Stimulated activated naive B cell treated with anti-CD40 and anti-IgM and Interleukin-4, amounts not matched to agents 10 μg/mL and 1 μg/mL and 100 μg/mL, for 72 hours (primary cell): Measurements from ENCODE around the gene KHNYN.

Experiments
- ATAC-seq, 2 donors: fragments of 150-1000 bp; cut with Tn5 transposase; replicated peaks; 2 replicates each; pipeline ENCODE4 v1.10.0; 2021; ENCODE audit warnings: moderate library complexity in 1 of 2
- DNase-seq: peaks from one replicate; pipeline ENCODE4 v3.0.0; 2021
- H3K27ac Mint-ChIP-seq: one replicate; pipeline ENCODE4 v1.8.0; 2022; ENCODE audit warnings: mild to moderate bottlenecking, mixed read lengths
- H3K27me3 Mint-ChIP-seq, 2 donors: one replicate each; pipeline ENCODE4 v1.8.0; 2022; ENCODE audit warnings: mixed read lengths in 2 of 2
- H3K36me3 Mint-ChIP-seq, 2 donors: one replicate each; pipeline ENCODE4 v1.8.0; 2022; ENCODE audit warnings: mixed read lengths in 2 of 2, mild to moderate bottlenecking in 1 of 2
- H3K4me1 Mint-ChIP-seq, 2 donors: one replicate each; pipeline ENCODE4 v1.8.0; 2022; ENCODE audit warnings: mixed read lengths in 2 of 2, mild to moderate bottlenecking in 1 of 2
- H3K4me3 Mint-ChIP-seq, 2 donors: one replicate each; pipeline ENCODE4 v1.8.0; 2022; ENCODE audit warnings: mild to moderate bottlenecking in 2 of 2, mixed read lengths in 2 of 2, moderate library complexity in 1 of 2
- H3K9me3 Mint-ChIP-seq, 2 donors: one replicate each; pipeline ENCODE4 v1.8.0; 2022; ENCODE audit warnings: mixed read lengths in 2 of 2, mild to moderate bottlenecking in 1 of 2

The KHNYN gene

GRCh38 chr14:24395609-24396582, 33.9 kb upstream of the KHNYN start:
- H3K27me3 Mint-ChIP-seq, result peaks cover 21 to 30% of the 10 kb centered on the region in 2 donors
- peaks cover 9 to 10% of the 10 kb centered on the region in 2 donors for H3K4me1 Mint-ChIP-seq
- H3K36me3 Mint-ChIP-seq, result no peaks in the 10 kb centered on the region
- no peak for DNase-seq
- no peak overlapping the region for H3K4me3 Mint-ChIP-seq
- H3K27ac Mint-ChIP-seq, result no peak overlapping the region
- ATAC-seq, result peak; percentile 59 to 70
- H3K9me3 Mint-ChIP-seq, result no peaks in the 10 kb centered on the region

DNA sequence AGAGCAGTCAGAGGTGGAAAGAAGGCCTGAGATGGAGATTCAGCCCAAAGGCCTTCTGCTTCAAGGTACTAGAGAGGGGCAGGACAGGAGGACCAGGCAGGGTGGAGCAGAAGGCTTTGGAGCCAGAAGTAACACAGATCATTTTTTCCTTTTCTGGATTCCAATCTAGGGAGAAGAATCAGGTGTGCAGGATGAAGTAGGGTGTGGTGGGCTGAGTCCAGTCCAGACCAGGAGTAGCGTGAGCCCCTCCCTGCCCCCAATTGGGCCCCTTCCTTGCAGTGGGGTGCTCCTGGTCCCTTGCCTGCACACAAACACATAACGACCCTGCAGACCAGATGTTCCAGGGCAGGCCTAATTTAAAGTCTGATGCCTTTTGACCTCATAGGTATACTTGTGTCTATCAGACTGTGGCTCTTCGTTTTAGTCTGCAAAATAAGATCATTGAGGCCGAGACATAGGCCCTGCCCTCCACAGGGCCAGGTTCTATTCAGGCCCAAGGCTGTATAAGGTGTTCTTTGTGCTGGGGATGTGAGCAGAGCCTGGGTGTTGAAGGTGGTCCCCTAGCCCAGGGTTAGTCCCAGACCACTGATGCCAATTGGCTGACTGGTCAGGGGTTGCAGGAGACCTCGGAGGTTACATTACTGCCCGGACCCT, 32.0 kb upstream of the KHNYN start:
- H3K36me3 Mint-ChIP-seq, result no peaks in the 10 kb centered on the region
- H3K4me1 Mint-ChIP-seq, result peaks cover 9% of the 10 kb centered on the region in 2 donors
- no peak for ATAC-seq
- H3K4me3 Mint-ChIP-seq, result no peak overlapping the region
- H3K27ac Mint-ChIP-seq, result no peak overlapping the region
- H3K9me3 Mint-ChIP-seq, result no peaks in the 10 kb centered on the region
- H3K27me3 Mint-ChIP-seq, result peaks cover 18 to 32% of the 10 kb centered on the region in 2 donors
- DNase-seq, result no peak

DNA sequence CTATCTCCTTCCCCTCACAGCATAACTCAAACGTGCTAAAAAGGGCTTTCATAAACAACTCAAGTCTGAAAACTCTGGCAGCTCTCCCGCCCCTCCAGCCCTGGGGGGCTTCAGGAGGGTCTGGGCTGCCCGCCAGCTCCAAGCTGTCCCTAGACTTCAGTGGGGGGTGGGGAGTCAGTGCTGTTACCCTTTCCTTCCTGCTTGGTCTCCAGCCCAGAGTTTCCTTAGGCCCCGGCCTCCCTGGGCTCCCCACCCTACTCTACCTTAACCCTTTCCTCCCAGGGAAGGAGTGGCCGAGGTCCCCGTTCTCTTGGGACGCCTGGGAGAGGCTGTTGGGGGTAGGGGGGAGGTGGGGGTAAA, 31.5 kb upstream of the KHNYN start:
- H3K36me3 Mint-ChIP-seq, result no peaks in the 10 kb centered on the region
- no peak for ATAC-seq
- H3K9me3 Mint-ChIP-seq, result no peaks in the 10 kb centered on the region
- H3K4me1 Mint-ChIP-seq, result peaks cover 9% of the 10 kb centered on the region in 2 donors
- H3K4me3 Mint-ChIP-seq, result no peak overlapping the region
- DNase-seq, result no peak
- H3K27ac Mint-ChIP-seq, result no peak overlapping the region
- peaks cover 18 to 32% of the 10 kb centered on the region in 2 donors for H3K27me3 Mint-ChIP-seq

DNA sequence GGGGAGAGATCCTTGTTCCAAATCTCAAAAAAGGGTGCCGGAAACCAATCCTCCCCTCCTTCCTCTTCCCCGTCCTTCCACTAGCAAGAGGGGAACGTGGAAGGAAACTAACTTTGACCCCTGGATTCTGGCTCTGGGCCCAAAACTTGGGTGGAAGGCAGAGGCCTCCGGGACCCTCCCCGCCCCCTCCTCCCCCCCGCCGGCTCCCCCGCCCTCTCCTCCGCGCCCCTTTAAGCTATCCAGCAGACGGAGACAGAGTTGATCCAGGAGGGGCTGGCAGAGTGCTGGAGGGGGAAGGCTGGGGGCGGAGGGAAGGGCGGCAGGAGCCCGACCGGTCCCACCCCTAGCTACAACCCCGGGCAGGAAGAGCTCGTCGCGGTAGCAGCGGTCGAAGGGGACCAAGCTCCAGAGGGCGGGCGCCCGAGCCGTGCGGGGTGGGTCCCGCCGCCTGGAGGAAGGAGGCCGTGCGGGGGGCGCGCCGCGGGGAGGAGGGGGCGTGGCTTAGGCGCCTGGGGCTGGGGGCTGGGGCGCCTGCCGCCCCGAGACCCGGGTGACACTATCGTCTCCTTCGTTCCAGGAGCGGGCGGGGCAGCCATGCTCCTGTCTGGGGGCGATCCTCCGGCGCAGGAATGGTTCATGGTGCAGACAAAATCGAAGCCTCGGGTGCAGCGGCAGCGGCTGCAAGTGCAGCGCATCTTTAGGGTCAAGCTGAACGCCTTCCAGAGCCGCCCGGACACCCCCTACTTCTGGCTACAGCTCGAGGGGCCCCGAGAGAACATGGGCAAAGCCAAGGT, 30.9 kb upstream of the KHNYN start, which contains the start of gene NYNRIN:
Gene NYNRIN (plus strand): TSS at position 351 of the 794 bp plus-strand sequence. CDS start 244 bp downstream, at position 595.
- peak; percentile 74 to 79 for ATAC-seq
- no peak for DNase-seq
- Mint-ChIP-seq H3K4me3 (peak within 1 kb of the TSS; percentile 79 to 83), H3K36me3 (no peaks in the 10 kb centered on the region), H3K9me3 (no peaks in the 10 kb centered on the region), H3K27me3 (peaks cover 18 to 36% of the 10 kb centered on the region in 2 donors), H3K4me1 (peaks cover 9% of the 10 kb centered on the region in 2 donors), H3K27ac (peak within 1 kb of the TSS; percentile 78)

DNA sequence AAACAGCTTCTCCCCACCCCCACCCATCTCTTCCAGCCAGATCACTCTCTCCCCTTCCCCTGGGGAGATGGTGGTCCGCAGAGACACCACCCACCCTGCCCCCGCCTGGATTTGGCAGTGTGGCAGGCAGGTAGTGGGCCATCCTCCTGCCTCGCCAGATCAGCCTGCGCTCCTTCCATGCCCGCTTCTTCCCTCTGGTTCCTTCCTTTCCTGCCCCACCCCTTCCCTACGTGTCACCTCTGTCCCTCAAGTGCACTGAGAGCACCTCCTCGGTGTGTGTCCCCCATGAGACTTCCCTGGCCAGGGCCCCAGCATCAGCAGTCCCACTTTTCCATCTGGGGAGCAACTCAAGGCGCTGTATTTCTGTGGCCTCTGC, 30.3 kb upstream of the KHNYN start:
- peak overlapping the region; percentile 79 to 83 for H3K4me3 Mint-ChIP-seq
- DNase-seq (no peak), ATAC-seq (peak; percentile 13 to 15)
- H3K27ac Mint-ChIP-seq, result peak overlapping the region; percentile 78
- H3K27me3 Mint-ChIP-seq, result peaks cover 21 to 42% of the 10 kb centered on the region in 2 donors
- no peaks in the 10 kb centered on the region for H3K9me3 Mint-ChIP-seq
- H3K36me3 Mint-ChIP-seq, result no peaks in the 10 kb centered on the region
- H3K4me1 Mint-ChIP-seq, result peaks cover 9% of the 10 kb centered on the region in 2 donors

DNA sequence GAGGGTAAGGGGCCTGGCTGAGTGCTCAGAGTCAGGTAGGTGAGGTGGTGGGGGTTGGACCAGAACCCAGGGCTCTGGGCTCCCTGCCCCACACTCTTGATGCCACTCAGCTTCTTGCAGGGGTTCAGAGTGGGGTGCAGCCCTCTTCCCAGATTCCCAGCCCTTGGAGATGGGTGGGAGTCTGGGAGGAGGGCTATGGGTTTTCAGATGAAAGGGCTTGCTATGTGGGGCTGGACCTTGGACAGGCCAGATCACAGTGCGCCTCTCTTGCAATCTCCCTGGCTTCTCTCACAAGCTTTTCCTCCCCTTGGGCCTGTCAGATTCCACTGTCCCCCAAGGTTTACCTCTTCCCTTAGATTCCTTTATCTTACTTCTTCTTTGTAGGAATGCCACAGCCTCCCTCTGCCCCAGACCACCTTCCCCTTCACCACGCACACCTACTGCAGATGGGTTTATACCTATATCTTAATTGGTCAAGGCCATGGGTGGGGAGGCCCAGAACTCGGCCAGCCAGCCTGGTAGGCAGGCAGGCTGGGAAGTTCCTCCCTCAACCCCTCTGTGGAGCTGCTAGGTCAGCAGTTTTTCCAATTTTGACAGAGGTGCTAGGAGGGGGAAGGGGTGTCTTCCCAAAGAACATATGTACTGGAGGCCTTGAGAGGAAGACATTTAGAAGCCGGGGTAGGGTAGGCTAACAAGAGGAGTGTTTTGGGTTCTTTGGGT, 29.6 kb upstream of the KHNYN start:
- ATAC-seq, result no peak
- Mint-ChIP-seq H3K27me3 (peaks cover 24 to 44% of the 10 kb centered on the region in 2 donors), H3K27ac (no peak overlapping the region), H3K4me1 (peaks cover 9% of the 10 kb centered on the region in 2 donors), H3K4me3 (peak overlapping the region; percentile 79 to 83), H3K36me3 (no peaks in the 10 kb centered on the region), H3K9me3 (no peaks in the 10 kb centered on the region)
- no peak for DNase-seq

GRCh38 chr14:24401810-24402702, 27.7 kb upstream of the KHNYN start:
- H3K36me3 Mint-ChIP-seq, result no peaks in the 10 kb centered on the region
- no peak for DNase-seq
- peaks cover 4 to 9% of the 10 kb centered on the region in 2 donors for H3K4me1 Mint-ChIP-seq
- H3K9me3 Mint-ChIP-seq, result no peaks in the 10 kb centered on the region
- H3K27me3 Mint-ChIP-seq, result peaks cover 32 to 53% of the 10 kb centered on the region in 2 donors
- no peak overlapping the region for H3K27ac Mint-ChIP-seq
- ATAC-seq, result no peak
- H3K4me3 Mint-ChIP-seq, result no peak overlapping the region

DNA sequence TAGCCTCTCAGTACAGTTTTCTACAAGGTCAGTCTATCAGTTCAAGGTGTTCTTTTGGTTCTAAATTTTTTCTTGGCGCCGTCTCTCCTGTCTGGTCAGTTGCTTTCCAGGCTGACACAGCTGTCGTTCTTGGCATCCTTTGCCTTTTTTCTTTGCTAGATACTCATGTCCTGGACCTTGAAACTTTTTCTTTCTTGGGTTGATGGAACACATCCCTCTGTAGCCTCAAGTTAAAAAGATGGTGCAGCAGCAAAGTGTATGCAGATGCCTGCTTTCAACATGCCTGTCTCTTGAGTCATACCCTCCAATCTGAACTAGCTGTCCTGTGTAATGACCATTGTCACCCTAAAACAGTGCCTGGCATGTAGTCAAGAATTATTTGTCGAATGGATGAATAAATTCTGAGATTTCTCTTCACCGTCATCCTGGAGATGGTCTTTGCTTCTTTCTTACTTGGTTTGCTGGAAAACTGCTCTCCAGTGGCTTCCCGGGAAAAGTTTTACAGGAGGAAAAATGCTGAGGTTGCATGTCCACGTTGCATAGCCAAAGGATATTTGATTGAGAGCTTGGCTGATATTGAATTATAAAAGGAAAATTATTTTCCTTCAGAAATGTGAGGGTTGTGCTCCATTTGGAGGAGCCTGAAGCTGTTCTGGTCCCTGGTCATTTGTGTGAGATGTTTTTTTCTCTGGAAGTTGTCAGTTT, 26.3 kb upstream of the KHNYN start:
- Mint-ChIP-seq H3K27ac (no peak overlapping the region), H3K27me3 (peaks cover 32 to 53% of the 10 kb centered on the region in 2 donors), H3K4me1 (peaks cover 4 to 9% of the 10 kb centered on the region in 2 donors), H3K4me3 (no peak overlapping the region), H3K36me3 (no peaks in the 10 kb centered on the region), H3K9me3 (no peaks in the 10 kb centered on the region)
- no peak for DNase-seq
- no peak for ATAC-seq

- Mint-ChIP-seq H3K36me3 (no peaks in the 10 kb centered on the region), H3K4me3 (no peak overlapping the region), H3K9me3 (no peaks in the 10 kb centered on the region), H3K4me1 (peaks cover 0 to 1% of the 10 kb centered on the region in 2 donors), H3K27me3 (peaks cover 26 to 46% of the 10 kb centered on the region in 2 donors), H3K27ac (no peak overlapping the region)
- ATAC-seq, result no peak
- no peak for DNase-seq
These were observed 24.9 kb upstream of the KHNYN start for GRCh38 chr14:24404814-24405213.

- ATAC-seq, result no peak
These were observed 23.3 kb upstream of the KHNYN start for GRCh38 chr14:24406416-24406815.

DNA sequence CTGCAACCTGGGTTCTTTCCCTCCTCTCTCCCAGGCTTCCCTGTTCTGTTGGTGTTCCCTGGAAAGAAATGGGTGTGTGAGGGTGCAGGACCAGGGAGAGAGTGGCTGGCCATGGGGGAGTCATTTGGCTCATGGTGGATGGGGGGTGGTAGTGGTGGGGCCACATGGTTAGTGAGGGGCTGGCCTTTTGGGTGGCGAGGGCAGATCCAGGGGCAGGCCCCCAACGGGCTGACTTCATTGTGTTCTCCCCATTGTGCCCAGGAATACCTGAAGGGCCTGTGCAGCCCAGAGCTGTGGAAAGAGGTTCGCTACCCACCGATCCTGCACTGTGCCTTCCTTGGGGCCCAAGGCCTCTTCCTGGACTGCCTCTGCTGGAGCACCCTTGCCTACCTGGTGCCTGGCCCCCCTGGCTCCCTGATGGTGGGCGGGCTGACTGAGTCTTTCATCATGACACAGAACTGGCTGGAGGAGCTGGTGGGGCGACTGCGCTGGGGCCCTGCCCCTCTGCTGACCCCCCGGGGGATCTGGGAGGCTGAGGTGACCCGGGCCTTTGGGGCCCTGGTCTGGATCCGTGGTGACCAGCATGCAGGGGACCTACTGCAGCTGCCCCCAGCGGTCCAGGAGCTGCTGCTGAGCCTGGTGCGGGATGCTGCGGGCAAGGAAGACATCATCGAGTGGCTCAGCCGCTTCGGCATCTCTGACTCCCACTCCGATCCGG, 22.0 kb upstream of the KHNYN start:
- ATAC-seq (no peak), DNase-seq (no peak)
- H3K27me3 Mint-ChIP-seq, result peaks cover 14 to 24% of the 10 kb centered on the region in 2 donors
- H3K27ac Mint-ChIP-seq, result no peak overlapping the region
- no peaks in the 10 kb centered on the region for H3K4me1 Mint-ChIP-seq
- H3K9me3 Mint-ChIP-seq, result no peaks in the 10 kb centered on the region
- no peaks in the 10 kb centered on the region for H3K36me3 Mint-ChIP-seq
- H3K4me3 Mint-ChIP-seq, result no peak overlapping the region

More at GRCh38 chr14:24406416-24406815, 23.3 kb upstream of the KHNYN start:
- Mint-ChIP-seq H3K4me3 (no peak overlapping the region), H3K9me3 (no peaks in the 10 kb centered on the region), H3K36me3 (no peaks in the 10 kb centered on the region), H3K4me1 (no peaks in the 10 kb centered on the region), H3K27me3 (peaks cover 20 to 34% of the 10 kb centered on the region in 2 donors), H3K27ac (no peak overlapping the region)
- no peak for DNase-seq

DNA sequence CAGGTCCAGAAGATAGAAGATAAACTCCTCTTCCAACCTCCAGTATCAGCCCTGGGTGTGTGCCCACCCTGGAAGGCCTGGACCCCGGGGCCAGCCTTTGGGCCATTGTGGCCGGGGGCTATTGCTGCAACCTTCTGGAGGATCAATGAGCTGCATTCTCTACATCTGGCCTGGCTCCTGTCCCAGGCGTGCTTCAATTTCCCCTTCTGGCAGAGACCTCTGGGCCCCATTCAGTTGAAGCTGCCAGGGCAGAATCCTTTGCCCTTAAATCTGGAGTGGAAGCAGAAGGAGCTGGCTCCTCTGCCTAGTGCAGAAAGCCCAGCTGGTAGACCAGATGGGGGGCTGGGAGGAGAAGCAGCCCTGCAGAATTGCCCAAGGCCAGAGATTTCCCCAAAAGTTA, 21.0 kb upstream of the KHNYN start:
- Mint-ChIP-seq H3K4me1 (no peaks in the 10 kb centered on the region), H3K36me3 (no peaks in the 10 kb centered on the region), H3K27ac (no peak overlapping the region), H3K4me3 (no peak overlapping the region), H3K27me3 (peaks cover 14 to 18% of the 10 kb centered on the region in 2 donors), H3K9me3 (no peaks in the 10 kb centered on the region)
- ATAC-seq, result no peak
- DNase-seq, result no peak
